ENCODE measurements around the gene E2F6.
A peak's percentile ranks its signal among the peaks of the same experiment; 100 is the strongest.

E2F6 gene, protein sequence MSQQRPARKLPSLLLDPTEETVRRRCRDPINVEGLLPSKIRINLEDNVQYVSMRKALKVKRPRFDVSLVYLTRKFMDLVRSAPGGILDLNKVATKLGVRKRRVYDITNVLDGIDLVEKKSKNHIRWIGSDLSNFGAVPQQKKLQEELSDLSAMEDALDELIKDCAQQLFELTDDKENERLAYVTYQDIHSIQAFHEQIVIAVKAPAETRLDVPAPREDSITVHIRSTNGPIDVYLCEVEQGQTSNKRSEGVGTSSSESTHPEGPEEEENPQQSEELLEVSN

DNA sequence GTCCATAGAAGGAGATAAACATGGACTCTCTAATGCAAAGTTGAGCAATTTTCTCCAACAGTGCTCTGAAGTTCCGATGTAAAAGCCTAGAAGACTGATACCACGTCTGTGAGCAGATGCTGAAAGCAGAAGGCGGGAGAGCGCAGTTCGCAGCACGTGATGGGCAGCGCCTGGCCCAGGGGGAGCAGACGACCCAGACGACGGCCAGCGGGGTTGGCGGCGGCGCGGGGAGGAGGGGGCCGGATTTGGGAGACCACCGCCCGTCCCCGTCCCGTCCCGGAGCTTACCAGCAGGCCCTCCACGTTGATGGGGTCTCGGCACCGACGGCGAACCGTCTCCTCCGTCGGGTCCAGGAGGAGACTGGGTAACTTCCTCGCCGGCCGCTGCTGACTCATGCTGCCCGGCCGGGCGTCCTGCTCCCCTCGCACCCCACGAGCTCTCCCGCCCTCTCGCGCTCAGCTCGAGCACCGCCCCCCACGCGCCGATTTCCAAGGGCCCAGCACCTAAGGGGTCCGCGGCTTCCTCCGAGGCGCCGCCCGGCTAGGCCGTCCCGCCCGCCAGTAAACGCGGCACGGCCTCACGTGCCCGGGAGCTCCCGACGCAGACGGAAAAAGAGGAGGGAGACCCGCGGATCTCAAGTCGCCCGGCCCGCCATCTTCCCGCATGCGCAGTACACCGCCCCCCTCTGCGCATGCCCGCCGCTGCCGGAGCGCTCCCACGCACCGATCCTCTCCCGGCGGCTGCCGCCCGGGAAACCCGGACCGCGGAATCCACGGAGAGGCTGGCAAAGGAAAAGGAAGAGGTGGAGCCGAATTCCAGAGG lies at the start of gene E2F6:
E2F6 (minus strand) TSS at position 677 of the 822 bp plus-strand sequence; CDS start at position 395, 282 bp downstream.
- no peaks in the 10 kb centered on the region for H3K9me3 ChIP-seq (ENCODE audit: low read depth, low read length)
- TF ChIP-seq FOXP2 (optimal IDR thresholded peaks at IDR 0.05; ENCODE audit: control extremely low read depth, extremely low read length, insufficient read depth) (peak; percentile 27), POLR2AphosphoS5 (IDR thresholded peaks at IDR 0.05; ENCODE audit: borderline replicate concordance, low read depth, low read length) (peak; percentile 62), EZH2 (IDR thresholded peaks at IDR 0.05) (no peak)
- peak within 1 kb of the TSS; percentile 66 for H3K9ac ChIP-seq (ENCODE audit: insufficient read length)
- H3K36me3 ChIP-seq (ENCODE audit: insufficient read depth, low read length): peaks cover 36% of the 10 kb centered on the region
- DNase-seq (ENCODE audit: low read depth, low spot score): no peak
- H3K27ac ChIP-seq: peak within 1 kb of the TSS; percentile 69
- peak within 1 kb of the TSS; percentile 84 for H3K4me3 ChIP-seq

DNA sequence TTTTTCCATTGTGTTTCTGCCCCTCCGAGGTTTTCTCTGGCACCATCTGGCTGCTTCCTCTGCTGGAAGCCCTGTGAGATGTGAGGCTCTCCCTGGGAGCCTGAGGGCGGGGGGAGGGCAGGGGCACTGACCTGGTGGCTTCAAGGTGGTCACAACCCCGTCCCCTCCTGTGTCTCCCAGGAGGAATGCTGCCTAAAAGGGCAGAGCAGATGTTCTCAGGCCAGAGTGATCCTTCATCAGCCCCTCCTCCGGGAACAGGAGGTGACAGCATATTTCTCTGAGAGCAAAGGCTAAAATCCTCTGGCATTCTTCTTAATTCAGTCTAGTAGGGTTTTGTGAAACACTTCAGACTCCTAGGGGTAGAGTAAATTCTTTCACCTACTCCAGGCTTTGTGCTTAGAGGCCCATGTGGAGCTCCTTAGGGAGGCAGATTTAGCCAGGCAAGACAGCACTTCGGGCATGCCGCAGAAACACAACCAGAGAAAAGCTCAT lies 49.6 kb upstream of the E2F6 start:
- Histone ChIP-seq H3K36me3 (ENCODE audit: insufficient read depth, low read length) (no peaks in the 10 kb centered on the region), H3K27ac (no peak overlapping the region), H3K9ac (ENCODE audit: insufficient read length) (no peak overlapping the region), H3K4me3 (no peak overlapping the region), H3K9me3 (ENCODE audit: low read depth, low read length) (no peaks in the 10 kb centered on the region)
- TF ChIP-seq POLR2AphosphoS5 (IDR thresholded peaks at IDR 0.05; ENCODE audit: borderline replicate concordance, low read depth, low read length) (no peak), FOXP2 (optimal IDR thresholded peaks at IDR 0.05; ENCODE audit: control extremely low read depth, extremely low read length, insufficient read depth) (no peak), EZH2 (IDR thresholded peaks at IDR 0.05) (no peak)
- no peak for DNase-seq (ENCODE audit: low read depth, low spot score)

- H3K9me3 ChIP-seq (ENCODE audit: low read depth, low read length): no peaks in the 10 kb centered on the region
- H3K9ac ChIP-seq (ENCODE audit: insufficient read length): no peak overlapping the region
- no peak for DNase-seq (ENCODE audit: low read depth, low spot score)
- H3K36me3 ChIP-seq (ENCODE audit: insufficient read depth, low read length): no peaks in the 10 kb centered on the region
- TF ChIP-seq EZH2 (IDR thresholded peaks at IDR 0.05): no peak
- H3K4me3 ChIP-seq: no peak overlapping the region
- H3K27ac ChIP-seq: no peak overlapping the region
Measured at GRCh38 chr2:11514904-11515303, 48.9 kb upstream of the E2F6 start.

DNA sequence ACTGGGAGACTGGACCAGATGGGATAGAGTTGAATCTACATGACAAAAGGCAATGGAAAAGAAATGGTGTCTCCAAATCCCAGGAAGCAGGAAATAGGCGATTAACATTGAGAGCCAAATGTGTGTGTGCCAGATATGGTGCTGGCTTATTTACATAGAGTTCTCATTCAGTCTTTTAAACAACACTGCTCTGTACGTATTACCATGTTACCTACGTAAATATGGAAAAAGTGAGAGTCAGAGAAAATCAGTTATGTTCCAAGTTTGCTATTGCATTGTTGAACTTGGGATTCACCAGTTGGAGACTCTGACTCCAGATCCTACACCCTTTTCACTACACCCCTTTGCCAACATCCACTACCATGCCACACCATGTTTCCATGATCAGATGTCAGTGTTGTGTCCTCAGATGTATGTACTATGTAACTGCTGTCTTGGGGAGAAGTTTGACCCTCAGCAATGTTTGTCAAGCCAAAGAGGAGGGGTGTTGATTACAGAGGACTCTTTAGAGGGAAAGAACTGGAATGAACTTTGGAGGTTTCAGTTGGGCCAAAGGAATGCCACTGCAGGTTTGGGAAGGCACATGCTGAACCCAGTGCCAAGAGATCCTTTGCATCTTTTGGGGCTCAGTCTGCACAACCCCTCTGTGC lies 48.2 kb upstream of the E2F6 start:
- no peak overlapping the region for H3K27ac ChIP-seq
- no peak for TF ChIP-seq FOXP2 (optimal IDR thresholded peaks at IDR 0.05; ENCODE audit: control extremely low read depth, extremely low read length, insufficient read depth)
- TF ChIP-seq POLR2AphosphoS5 (IDR thresholded peaks at IDR 0.05; ENCODE audit: borderline replicate concordance, low read depth, low read length): no peak
- TF ChIP-seq EZH2 (IDR thresholded peaks at IDR 0.05): no peak
- no peak for DNase-seq (ENCODE audit: low read depth, low spot score)

DNA sequence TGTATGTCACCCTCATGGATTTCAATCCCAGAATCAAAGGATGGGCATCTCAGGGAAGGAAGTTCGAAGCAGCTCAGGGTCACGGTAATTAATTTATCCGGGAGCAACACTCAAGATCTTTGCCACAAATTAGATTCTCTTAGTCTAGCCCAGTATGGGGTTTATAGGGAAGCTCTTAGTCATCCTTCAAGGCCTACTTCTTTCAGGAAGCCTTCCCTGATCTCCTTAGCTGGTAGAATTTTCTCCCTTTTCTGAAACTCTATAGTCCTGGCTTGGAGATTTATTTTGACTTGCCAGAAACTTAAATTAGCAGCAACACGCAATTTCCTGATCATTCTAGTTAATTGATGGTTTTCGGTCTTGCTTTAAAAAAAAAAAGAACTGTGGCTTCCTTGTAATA lies 47.4 kb upstream of the E2F6 start:
- Histone ChIP-seq H3K36me3 (ENCODE audit: insufficient read depth, low read length) (no peaks in the 10 kb centered on the region), H3K9ac (ENCODE audit: insufficient read length) (no peak overlapping the region), H3K4me3 (no peak overlapping the region), H3K9me3 (ENCODE audit: low read depth, low read length) (no peaks in the 10 kb centered on the region), H3K27ac (no peak overlapping the region)
- TF ChIP-seq EZH2 (IDR thresholded peaks at IDR 0.05) (no peak), FOXP2 (optimal IDR thresholded peaks at IDR 0.05; ENCODE audit: control extremely low read depth, extremely low read length, insufficient read depth) (no peak), POLR2AphosphoS5 (IDR thresholded peaks at IDR 0.05; ENCODE audit: borderline replicate concordance, low read depth, low read length) (no peak)
- DNase-seq (ENCODE audit: low read depth, low spot score): no peak

More for the DNA sequence above, 48.2 kb upstream of the E2F6 start:
- no peaks in the 10 kb centered on the region for H3K9me3 ChIP-seq (ENCODE audit: low read depth, low read length)
- H3K9ac ChIP-seq (ENCODE audit: insufficient read length): no peak overlapping the region
- no peaks in the 10 kb centered on the region for H3K36me3 ChIP-seq (ENCODE audit: insufficient read depth, low read length)
- no peak overlapping the region for H3K4me3 ChIP-seq

- no peak overlapping the region for H3K9ac ChIP-seq (ENCODE audit: insufficient read length)
- no peak for DNase-seq (ENCODE audit: low read depth, low spot score)
- no peaks in the 10 kb centered on the region for H3K9me3 ChIP-seq (ENCODE audit: low read depth, low read length)
- H3K27ac ChIP-seq: no peak overlapping the region
- H3K4me3 ChIP-seq: no peak overlapping the region
- no peak for TF ChIP-seq POLR2AphosphoS5 (IDR thresholded peaks at IDR 0.05; ENCODE audit: borderline replicate concordance, low read depth, low read length)
- no peak for TF ChIP-seq FOXP2 (optimal IDR thresholded peaks at IDR 0.05; ENCODE audit: control extremely low read depth, extremely low read length, insufficient read depth)
- TF ChIP-seq EZH2 (IDR thresholded peaks at IDR 0.05): no peak
- H3K36me3 ChIP-seq (ENCODE audit: insufficient read depth, low read length): no peaks in the 10 kb centered on the region
Measured at GRCh38 chr2:11512431-11512830, 46.5 kb upstream of the E2F6 start.

- no peak for DNase-seq (ENCODE audit: low read depth, low spot score)
- no peak overlapping the region for H3K27ac ChIP-seq
- H3K4me3 ChIP-seq: no peak overlapping the region
- TF ChIP-seq POLR2AphosphoS5 (IDR thresholded peaks at IDR 0.05; ENCODE audit: borderline replicate concordance, low read depth, low read length) (no peak), FOXP2 (optimal IDR thresholded peaks at IDR 0.05; ENCODE audit: control extremely low read depth, extremely low read length, insufficient read depth) (no peak), EZH2 (IDR thresholded peaks at IDR 0.05) (no peak)
- no peak overlapping the region for H3K9ac ChIP-seq (ENCODE audit: insufficient read length)
- H3K9me3 ChIP-seq (ENCODE audit: low read depth, low read length): no peaks in the 10 kb centered on the region
- no peaks in the 10 kb centered on the region for H3K36me3 ChIP-seq (ENCODE audit: insufficient read depth, low read length)
Measured at GRCh38 chr2:11509657-11510360, 43.8 kb upstream of the E2F6 start.

DNA sequence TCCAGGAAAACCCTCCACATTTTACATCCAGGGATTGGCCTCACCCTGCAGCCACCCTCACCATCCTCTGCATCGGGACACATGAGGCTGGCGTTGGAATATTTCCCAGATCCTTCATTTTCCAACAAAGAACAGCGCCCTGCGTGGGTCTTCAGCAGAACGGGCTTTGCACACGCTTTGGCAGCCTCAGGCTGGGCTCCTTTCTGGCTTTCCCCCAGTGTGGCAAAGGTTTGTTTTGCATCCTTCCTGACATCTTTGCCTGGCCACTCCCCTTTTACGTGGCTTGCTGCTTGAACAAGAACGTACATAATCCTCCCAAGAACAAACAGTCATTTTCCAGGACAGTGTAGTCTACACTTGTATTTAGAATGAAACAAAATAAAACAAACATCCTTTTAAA lies 42.3 kb upstream of the E2F6 start:
- Histone ChIP-seq H3K27ac (no peak overlapping the region), H3K36me3 (ENCODE audit: insufficient read depth, low read length) (no peaks in the 10 kb centered on the region), H3K9ac (ENCODE audit: insufficient read length) (no peak overlapping the region), H3K9me3 (ENCODE audit: low read depth, low read length) (no peaks in the 10 kb centered on the region), H3K4me3 (no peak overlapping the region)
- TF ChIP-seq POLR2AphosphoS5 (IDR thresholded peaks at IDR 0.05; ENCODE audit: borderline replicate concordance, low read depth, low read length) (no peak), FOXP2 (optimal IDR thresholded peaks at IDR 0.05; ENCODE audit: control extremely low read depth, extremely low read length, insufficient read depth) (no peak), EZH2 (IDR thresholded peaks at IDR 0.05) (no peak)
- DNase-seq (ENCODE audit: low read depth, low spot score): no peak
